ENCODE data around the gene UQCRQ.

UQCRQ gene

GRCh38 chr5:132825834-132826391, 40.5 kb upstream of the UQCRQ start:
- FAIRE-seq: no peak
- TF ChIP-seq POLR2AphosphoS5 (IDR thresholded peaks at IDR 0.05; ENCODE audit: low read depth, low read length) (no peak), TAF1 (IDR thresholded peaks at IDR 0.05; ENCODE audit: borderline replicate concordance, low read depth, low read length) (no peak), POLR2A (IDR thresholded peaks at IDR 0.05; ENCODE audit: low read depth, low read length) (no peak)
- no peak for DNase-seq (ENCODE audit: insufficient read length)

GRCh38 chr5:132826424-132827082, 39.9 kb upstream of the UQCRQ start:
- TF ChIP-seq POLR2A (IDR thresholded peaks at IDR 0.05; ENCODE audit: low read depth, low read length): no peak
- no peak for TF ChIP-seq TAF1 (IDR thresholded peaks at IDR 0.05; ENCODE audit: borderline replicate concordance, low read depth, low read length)
- no peak for TF ChIP-seq POLR2AphosphoS5 (IDR thresholded peaks at IDR 0.05; ENCODE audit: low read depth, low read length)
- DNase-seq (ENCODE audit: insufficient read length) (no peak), FAIRE-seq (no peak)

GRCh38 chr5:132827943-132828673, 38.3 kb upstream of the UQCRQ start:
- no peak for TF ChIP-seq TAF1 (IDR thresholded peaks at IDR 0.05; ENCODE audit: borderline replicate concordance, low read depth, low read length)
- no peak for TF ChIP-seq POLR2AphosphoS5 (IDR thresholded peaks at IDR 0.05; ENCODE audit: low read depth, low read length)
- no peak for TF ChIP-seq POLR2A (IDR thresholded peaks at IDR 0.05; ENCODE audit: low read depth, low read length)
- DNase-seq (ENCODE audit: insufficient read length) (no peak), FAIRE-seq (no peak)

GRCh38 chr5:132828846-132829494, 37.5 kb upstream of the UQCRQ start:
- TF ChIP-seq TAF1 (IDR thresholded peaks at IDR 0.05; ENCODE audit: borderline replicate concordance, low read depth, low read length) (no peak), POLR2A (IDR thresholded peaks at IDR 0.05; ENCODE audit: low read depth, low read length) (no peak), POLR2AphosphoS5 (IDR thresholded peaks at IDR 0.05; ENCODE audit: low read depth, low read length) (no peak)
- DNase-seq (ENCODE audit: insufficient read length) (no peak), FAIRE-seq (no peak)

- DNase-seq (ENCODE audit: insufficient read length): peak; percentile 92
- FAIRE-seq: no peak
- TF ChIP-seq POLR2AphosphoS5 (IDR thresholded peaks at IDR 0.05; ENCODE audit: low read depth, low read length): no peak
- TF ChIP-seq POLR2A (IDR thresholded peaks at IDR 0.05; ENCODE audit: low read depth, low read length): no peak
Measured at GRCh38 chr5:132829742-132830435, 36.6 kb upstream of the UQCRQ start.

GRCh38 chr5:132830436-132831094, 35.9 kb upstream of the UQCRQ start, which contains the start of gene SHROOM1:
Gene SHROOM1, minus strand, starts transcription at chr5:132830647. Its CDS starts 4,507 bp downstream, at chr5:132826140.
- peak; percentile 76 for DNase-seq (ENCODE audit: insufficient read length)
- peak; percentile 80 for FAIRE-seq
- TF ChIP-seq TAF1 (IDR thresholded peaks at IDR 0.05; ENCODE audit: borderline replicate concordance, low read depth, low read length) (no peak), POLR2A (IDR thresholded peaks at IDR 0.05; ENCODE audit: low read depth, low read length) (peak; percentile 55; the same call in 1 of the 2 replicates)

GRCh38 chr5:132831095-132831860, 35.2 kb upstream of the UQCRQ start:
- FAIRE-seq: no peak
- TF ChIP-seq POLR2AphosphoS5 (IDR thresholded peaks at IDR 0.05; ENCODE audit: low read depth, low read length) (no peak), POLR2A (IDR thresholded peaks at IDR 0.05; ENCODE audit: low read depth, low read length) (no peak), TAF1 (IDR thresholded peaks at IDR 0.05; ENCODE audit: borderline replicate concordance, low read depth, low read length) (no peak)

GRCh38 chr5:132832612-132833011, 33.8 kb upstream of the UQCRQ start:
- DNase-seq (ENCODE audit: insufficient read length) (no peak), FAIRE-seq (no peak)
- TF ChIP-seq POLR2AphosphoS5 (IDR thresholded peaks at IDR 0.05; ENCODE audit: low read depth, low read length) (no peak), TAF1 (IDR thresholded peaks at IDR 0.05; ENCODE audit: borderline replicate concordance, low read depth, low read length) (no peak), POLR2A (IDR thresholded peaks at IDR 0.05; ENCODE audit: low read depth, low read length) (no peak)

More at GRCh38 chr5:132831095-132831860, 35.2 kb upstream of the UQCRQ start:
- no peak for DNase-seq (ENCODE audit: insufficient read length)

- FAIRE-seq (no peak), DNase-seq (ENCODE audit: insufficient read length) (no peak)
- no peak for TF ChIP-seq POLR2AphosphoS5 (IDR thresholded peaks at IDR 0.05; ENCODE audit: low read depth, low read length)
- no peak for TF ChIP-seq TAF1 (IDR thresholded peaks at IDR 0.05; ENCODE audit: borderline replicate concordance, low read depth, low read length)
- no peak for TF ChIP-seq POLR2A (IDR thresholded peaks at IDR 0.05; ENCODE audit: low read depth, low read length)
Measured at GRCh38 chr5:132834057-132834456, 32.4 kb upstream of the UQCRQ start.

GRCh38 chr5:132836852-132837251, 29.6 kb upstream of the UQCRQ start:
- TF ChIP-seq TAF1 (IDR thresholded peaks at IDR 0.05; ENCODE audit: borderline replicate concordance, low read depth, low read length) (no peak), POLR2A (IDR thresholded peaks at IDR 0.05; ENCODE audit: low read depth, low read length) (no peak), POLR2AphosphoS5 (IDR thresholded peaks at IDR 0.05; ENCODE audit: low read depth, low read length) (no peak)
- FAIRE-seq: no peak
- DNase-seq (ENCODE audit: insufficient read length): no peak
